ENCODE results near the gene RNF13. TPM values are rescaled to one million over a fixed set of nuclear protein-coding genes. Genes with fewer than 3 reads are reported as not detected.
"Not testable (repeated sequence)": the region's sequence is repeated elsewhere in the genome, so short reads cannot be mapped to it uniquely, and the experiment has no call there.

RNF13 gene
- total and polyA plus RNA-seq, 9 donors = 29.3 to 43.7 (median 33.5) TPM

DNA sequence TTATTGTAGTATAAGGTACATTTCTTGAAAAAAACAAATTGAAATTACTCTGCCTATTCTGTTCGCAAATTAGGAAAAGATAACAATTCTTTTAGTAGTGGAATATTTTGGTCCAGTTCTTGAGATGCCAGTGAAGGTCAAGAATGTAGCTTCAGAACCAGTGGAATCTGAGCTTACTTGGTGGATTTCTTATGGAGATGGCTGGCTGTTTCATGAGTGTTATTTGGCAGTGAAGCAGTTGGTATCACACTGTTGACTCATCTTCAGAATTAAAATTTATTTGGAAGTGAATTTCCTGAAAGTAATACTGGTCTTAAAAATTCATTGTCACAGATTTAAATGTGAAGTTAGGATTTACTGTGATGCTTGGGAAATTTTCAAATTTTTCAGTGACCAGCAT, 19.1 kb downstream of the RNF13 start:
- Histone ChIP-seq H3K4me1 (ENCODE audit: control insufficient read depth, insufficient read depth, low read length) (no peaks in the 10 kb centered on the region), H3K27me3 (ENCODE audit: control insufficient read depth, insufficient read depth, low read length) (no peaks in the 10 kb centered on the region), H3K9me3 (replicated peaks; ENCODE audit: control insufficient read depth, low read depth, low read length) (peaks cover 41% of the 10 kb centered on the region), H3K4me3 (ENCODE audit: low read length) (no peak overlapping the region), H3K27ac (ENCODE audit: low read length) (no peak overlapping the region), H3K36me3 (ENCODE audit: control insufficient read depth, insufficient read depth, low read length) (no peaks in the 10 kb centered on the region)
- WGBS (ENCODE audit: insufficient coverage) = no CpG with 5 or more reads among the region's 1 CpG
- DNase-seq = no peak

DNA sequence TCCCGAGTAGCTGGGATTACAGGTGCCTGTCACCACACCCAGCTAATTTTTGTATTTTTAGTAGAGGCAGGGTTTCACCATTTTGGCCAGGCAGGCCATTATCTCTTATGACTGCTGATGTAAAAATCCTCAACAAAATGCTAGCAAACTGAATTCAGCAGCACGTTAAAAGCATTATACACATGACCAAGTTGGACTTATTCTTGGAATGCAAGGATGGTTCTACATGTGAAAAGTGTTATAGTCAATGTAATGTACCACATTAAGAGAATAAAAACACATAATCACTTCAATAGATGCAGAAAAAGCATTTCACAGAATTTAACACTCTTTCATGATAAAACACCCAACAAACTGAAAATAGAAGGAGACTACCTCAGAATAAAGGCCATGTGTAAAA, 20.2 kb downstream of the RNF13 start:
- no peak for DNase-seq
- no CpG with 5 or more reads among the region's 2 CpGs for WGBS (ENCODE audit: insufficient coverage)
- Histone ChIP-seq H3K27ac (ENCODE audit: low read length) (no peak overlapping the region), H3K27me3 (ENCODE audit: control insufficient read depth, insufficient read depth, low read length) (no peaks in the 10 kb centered on the region), H3K4me3 (ENCODE audit: low read length) (no peak overlapping the region), H3K9me3 (replicated peaks; ENCODE audit: control insufficient read depth, low read depth, low read length) (peaks cover 46% of the 10 kb centered on the region), H3K36me3 (ENCODE audit: control insufficient read depth, insufficient read depth, low read length) (no peaks in the 10 kb centered on the region), H3K4me1 (ENCODE audit: control insufficient read depth, insufficient read depth, low read length) (no peaks in the 10 kb centered on the region)

DNA sequence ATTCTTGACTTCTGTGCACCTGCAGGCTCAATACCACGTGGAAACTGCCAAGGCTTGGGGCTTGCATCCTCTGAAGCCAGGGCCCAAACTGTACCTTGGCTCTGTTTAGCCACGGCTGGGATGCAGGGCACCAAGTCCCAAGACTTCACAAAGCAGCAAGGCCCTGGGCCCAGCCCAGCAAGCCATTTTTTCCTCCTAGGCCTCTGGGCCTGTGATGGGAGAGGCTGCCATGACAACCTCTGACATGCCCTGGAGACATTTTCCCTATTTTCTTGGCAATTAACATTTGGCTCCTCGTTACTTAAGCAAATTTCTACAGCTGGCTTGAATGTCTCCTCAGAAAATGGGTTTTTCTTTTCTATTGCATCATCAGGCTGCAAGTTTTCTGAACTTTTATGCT, 25.5 kb downstream of the RNF13 start:
- H3K27ac ChIP-seq (ENCODE audit: low read length); H3K36me3 ChIP-seq (ENCODE audit: control insufficient read depth, insufficient read depth, low read length); H3K4me3 ChIP-seq (ENCODE audit: low read length); DNase-seq; H3K4me1 ChIP-seq (ENCODE audit: control insufficient read depth, insufficient read depth, low read length); H3K27me3 ChIP-seq (ENCODE audit: control insufficient read depth, insufficient read depth, low read length): not testable (repeated sequence)
- WGBS (ENCODE audit: insufficient coverage) = 86% methylated on average over 2 of the region's 3 CpGs
- H3K9me3 ChIP-seq (replicated peaks; ENCODE audit: control insufficient read depth, low read depth, low read length) = peaks cover 25% of the 10 kb centered on the region

DNA sequence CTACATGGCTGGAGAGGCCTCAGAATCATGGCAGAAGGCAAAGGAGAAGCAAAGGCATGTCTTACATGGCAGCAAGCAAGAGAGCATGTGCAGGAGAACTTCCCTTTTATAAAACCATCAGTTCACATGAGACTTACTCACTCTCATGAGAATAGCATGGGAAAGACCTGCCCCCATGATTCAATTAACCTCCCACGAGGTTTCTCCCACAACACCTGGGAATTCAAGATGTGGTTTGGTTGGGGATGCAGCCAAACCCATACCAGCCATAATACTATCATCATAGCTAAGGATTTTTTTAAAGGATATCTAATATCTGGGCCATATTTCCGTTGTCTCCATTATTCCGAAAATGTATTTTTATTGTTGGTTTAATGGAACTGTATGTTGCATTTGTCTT, 26.5 kb downstream of the RNF13 start:
- H3K36me3 ChIP-seq (ENCODE audit: control insufficient read depth, insufficient read depth, low read length); H3K4me3 ChIP-seq (ENCODE audit: low read length); H3K27ac ChIP-seq (ENCODE audit: low read length); H3K27me3 ChIP-seq (ENCODE audit: control insufficient read depth, insufficient read depth, low read length); DNase-seq; H3K4me1 ChIP-seq (ENCODE audit: control insufficient read depth, insufficient read depth, low read length): not testable (repeated sequence)
- no CpG with 5 or more reads among the region's 3 CpGs for whole genome bisulfite sequencing (ENCODE audit: insufficient coverage)
- peaks cover 15% of the 10 kb centered on the region for H3K9me3 ChIP-seq (replicated peaks; ENCODE audit: control insufficient read depth, low read depth, low read length)

DNA sequence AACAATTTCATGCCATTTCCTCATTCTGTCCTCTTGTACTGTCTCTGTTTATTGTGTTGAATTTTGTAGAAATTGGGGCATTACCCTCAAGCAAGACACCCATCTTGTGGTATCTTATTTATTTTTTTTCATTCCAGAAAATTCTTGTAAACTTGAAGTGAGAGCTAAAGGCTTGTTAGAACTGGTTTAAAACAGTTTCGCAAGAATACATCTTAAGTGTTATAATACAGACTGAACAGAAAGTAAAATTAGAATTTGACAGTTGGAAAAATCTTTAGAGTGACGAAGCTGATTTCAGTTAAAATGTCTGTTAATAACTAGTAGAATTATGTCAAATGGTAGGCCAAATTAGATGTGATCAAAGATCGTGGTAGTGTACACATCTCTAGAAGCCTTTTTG, 26.9 kb downstream of the RNF13 start:
- H3K4me3 ChIP-seq (ENCODE audit: low read length) = no peak overlapping the region
- H3K36me3 ChIP-seq (ENCODE audit: control insufficient read depth, insufficient read depth, low read length) = no peaks in the 10 kb centered on the region
- H3K4me1 ChIP-seq (ENCODE audit: control insufficient read depth, insufficient read depth, low read length) = no peaks in the 10 kb centered on the region
- no peak overlapping the region for H3K27ac ChIP-seq (ENCODE audit: low read length)
- no CpG with 5 or more reads among the region's 3 CpGs for WGBS (ENCODE audit: insufficient coverage)
- peaks cover 13% of the 10 kb centered on the region for H3K9me3 ChIP-seq (replicated peaks; ENCODE audit: control insufficient read depth, low read depth, low read length)
- DNase-seq = no peak
- no peaks in the 10 kb centered on the region for H3K27me3 ChIP-seq (ENCODE audit: control insufficient read depth, insufficient read depth, low read length)

DNA sequence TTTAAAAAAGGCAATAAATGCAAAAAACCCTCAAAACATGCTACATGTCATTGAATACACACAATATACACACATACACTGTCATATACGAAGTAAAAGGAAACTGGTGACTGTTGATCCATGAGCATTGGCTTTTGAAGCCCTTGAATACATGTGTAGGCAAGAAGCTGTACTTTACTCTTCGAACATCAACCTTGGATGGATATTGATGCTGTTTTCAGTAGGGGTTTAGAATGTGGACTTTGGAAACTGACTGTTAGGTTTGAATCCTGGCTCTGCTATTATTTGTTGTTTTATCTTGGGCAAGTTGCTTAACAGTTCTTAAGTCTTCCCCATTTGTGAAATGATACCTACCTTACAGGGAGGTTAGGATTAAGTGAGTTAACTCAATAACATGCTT, 30.5 kb downstream of the RNF13 start:
- no peak for DNase-seq
- no CpG with 5 or more reads among the region's 2 CpGs for WGBS (ENCODE audit: insufficient coverage)
- H3K27me3 ChIP-seq (ENCODE audit: control insufficient read depth, insufficient read depth, low read length) = no peaks in the 10 kb centered on the region
- H3K27ac ChIP-seq (ENCODE audit: low read length) = no peak overlapping the region
- H3K4me1 ChIP-seq (ENCODE audit: control insufficient read depth, insufficient read depth, low read length) = no peaks in the 10 kb centered on the region
- H3K9me3 ChIP-seq (replicated peaks; ENCODE audit: control insufficient read depth, low read depth, low read length) = peaks cover under 1% of the 10 kb centered on the region
- peaks cover 2% of the 10 kb centered on the region for H3K36me3 ChIP-seq (ENCODE audit: control insufficient read depth, insufficient read depth, low read length)
- H3K4me3 ChIP-seq (ENCODE audit: low read length) = no peak overlapping the region

DNA sequence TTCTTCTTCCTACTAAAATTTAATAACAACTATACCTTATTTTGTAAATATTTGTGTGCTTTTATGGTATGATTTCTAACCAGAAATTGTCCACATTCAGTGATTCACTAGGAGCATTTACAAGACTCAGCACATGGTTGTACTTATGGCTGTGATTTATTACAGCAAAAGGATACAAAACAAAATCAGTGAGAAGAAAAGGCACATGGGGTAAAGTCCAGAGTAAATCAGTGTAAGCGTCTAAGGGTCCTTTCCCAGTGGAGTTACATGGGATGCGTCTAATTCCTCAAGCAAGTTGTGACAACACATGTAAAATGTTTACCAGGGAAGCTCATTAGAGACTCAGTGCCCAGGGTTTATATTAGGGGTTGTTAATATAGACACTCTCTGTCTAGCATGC, 31.1 kb downstream of the RNF13 start:
- Histone ChIP-seq H3K4me1 (ENCODE audit: control insufficient read depth, insufficient read depth, low read length) (no peaks in the 10 kb centered on the region), H3K27me3 (ENCODE audit: control insufficient read depth, insufficient read depth, low read length) (no peaks in the 10 kb centered on the region), H3K4me3 (ENCODE audit: low read length) (no peak overlapping the region), H3K9me3 (replicated peaks; ENCODE audit: control insufficient read depth, low read depth, low read length) (no peaks in the 10 kb centered on the region), H3K36me3 (ENCODE audit: control insufficient read depth, insufficient read depth, low read length) (peaks cover 2% of the 10 kb centered on the region), H3K27ac (ENCODE audit: low read length) (no peak overlapping the region)
- 17% methylated on average over 1 of the region's 2 CpGs for WGBS (ENCODE audit: insufficient coverage)
- no peak for DNase-seq

DNA sequence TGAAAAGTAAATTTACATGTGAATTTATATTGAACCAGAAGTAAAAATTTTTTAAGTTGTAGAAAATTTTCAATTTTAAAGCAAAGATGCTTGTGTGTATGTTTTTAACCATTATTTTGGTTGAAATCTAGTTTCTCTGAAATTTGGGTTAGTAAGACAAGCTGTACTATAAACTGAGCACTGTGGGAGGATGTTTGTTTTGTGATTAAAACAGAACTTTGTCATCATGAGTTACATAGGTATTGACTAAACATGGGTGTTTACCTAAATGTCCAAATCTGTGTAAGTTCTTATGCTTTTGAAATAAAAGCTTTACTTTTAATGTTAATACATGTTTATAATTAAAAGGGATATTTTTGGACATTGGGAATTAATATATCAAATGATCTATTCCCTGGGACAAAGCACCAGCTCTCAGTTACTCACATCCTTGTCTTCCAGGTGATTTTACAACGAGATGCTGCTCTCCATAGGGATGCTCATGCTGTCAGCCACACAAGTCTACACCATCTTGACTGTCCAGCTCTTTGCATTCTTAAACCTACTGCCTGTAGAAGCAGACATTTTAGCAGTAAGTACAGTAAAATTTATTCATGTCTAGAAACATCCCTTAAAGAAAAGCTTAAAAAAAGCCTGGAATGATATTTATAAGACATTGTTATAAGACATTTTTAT, 32.7 kb downstream of the RNF13 start:
- Histone ChIP-seq H3K27me3 (ENCODE audit: control insufficient read depth, insufficient read depth, low read length) (no peaks in the 10 kb centered on the region), H3K36me3 (ENCODE audit: control insufficient read depth, insufficient read depth, low read length) (peaks cover 8% of the 10 kb centered on the region), H3K4me3 (ENCODE audit: low read length) (no peak overlapping the region), H3K9me3 (replicated peaks; ENCODE audit: control insufficient read depth, low read depth, low read length) (no peaks in the 10 kb centered on the region), H3K4me1 (ENCODE audit: control insufficient read depth, insufficient read depth, low read length) (no peaks in the 10 kb centered on the region), H3K27ac (ENCODE audit: low read length) (no peak overlapping the region)
- no peak for DNase-seq
- WGBS (ENCODE audit: insufficient coverage) = no CpG with 5 or more reads among the region's 1 CpG

DNA sequence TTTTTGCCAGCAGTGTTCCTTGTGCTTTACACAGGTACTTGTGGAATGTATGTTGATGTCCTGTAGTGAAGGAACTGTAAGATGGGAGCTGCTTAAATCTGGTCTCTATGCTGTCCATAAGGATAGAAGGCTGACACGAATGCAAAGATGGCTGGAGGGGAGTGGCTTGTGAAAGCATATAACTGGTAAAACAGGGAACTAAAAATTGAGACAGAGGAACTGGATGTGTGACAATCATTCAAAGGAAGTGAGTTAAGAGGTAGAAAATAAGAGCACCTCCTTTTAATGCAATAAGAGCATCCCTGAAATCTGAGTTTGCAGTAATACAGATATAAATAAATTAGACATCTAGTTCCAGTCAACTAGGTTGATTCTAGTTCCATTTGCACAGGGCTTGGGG, 35.2 kb downstream of the RNF13 start:
- Histone ChIP-seq H3K27ac (ENCODE audit: low read length) (no peak overlapping the region), H3K27me3 (ENCODE audit: control insufficient read depth, insufficient read depth, low read length) (no peaks in the 10 kb centered on the region), H3K4me3 (ENCODE audit: low read length) (no peak overlapping the region), H3K9me3 (replicated peaks; ENCODE audit: control insufficient read depth, low read depth, low read length) (no peaks in the 10 kb centered on the region), H3K4me1 (ENCODE audit: control insufficient read depth, insufficient read depth, low read length) (no peaks in the 10 kb centered on the region), H3K36me3 (ENCODE audit: control insufficient read depth, insufficient read depth, low read length) (peaks cover 8% of the 10 kb centered on the region)
- WGBS (ENCODE audit: insufficient coverage) = 88% methylated on average over 1 of the region's 1 CpG
- no peak for DNase-seq

DNA sequence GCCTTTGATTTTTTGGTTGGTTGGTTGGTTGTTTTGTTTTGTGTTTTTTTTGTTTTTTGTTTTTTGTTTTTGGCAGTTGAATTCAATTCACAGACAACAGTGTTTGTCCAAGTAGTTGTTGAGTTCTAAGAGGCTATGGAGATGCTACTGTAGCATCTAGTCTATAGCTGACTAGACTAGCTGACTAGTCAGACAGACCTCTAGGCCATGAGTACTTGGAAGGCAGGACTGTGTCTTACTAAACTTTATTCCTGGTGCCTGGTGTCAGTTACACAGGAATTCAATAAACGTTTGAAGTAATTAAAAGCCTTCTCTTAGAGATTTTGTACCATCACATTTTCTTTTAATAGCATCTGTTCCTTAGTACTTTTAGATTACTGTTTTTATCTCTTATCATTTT, 35.7 kb downstream of the RNF13 start:
- no peaks in the 10 kb centered on the region for H3K27me3 ChIP-seq (ENCODE audit: control insufficient read depth, insufficient read depth, low read length)
- H3K4me1 ChIP-seq (ENCODE audit: control insufficient read depth, insufficient read depth, low read length) = no peaks in the 10 kb centered on the region
- no peak overlapping the region for H3K27ac ChIP-seq (ENCODE audit: low read length)
- DNase-seq = no peak
- peaks cover 8% of the 10 kb centered on the region for H3K36me3 ChIP-seq (ENCODE audit: control insufficient read depth, insufficient read depth, low read length)
- no CpG with 5 or more reads among the region's 1 CpG for WGBS (ENCODE audit: insufficient coverage)
- H3K9me3 ChIP-seq (replicated peaks; ENCODE audit: control insufficient read depth, low read depth, low read length) = no peaks in the 10 kb centered on the region
- no peak overlapping the region for H3K4me3 ChIP-seq (ENCODE audit: low read length)

Measured in muscle of leg (tissue), 11 donors.